Fibroblast of lung (primary cell): ENCODE measurements around the gene PRUNE2.

ENCODE experiments used
- CTCF ChIP-seq, 2 donors: IDR thresholded peaks in 1 of 2; conservative IDR thresholded peaks in 1 of 2; 1 replicate in 1 of 2; 2 replicates in 1 of 2; pipeline ENCODE4 v1.5.1; 2011 to 2012; ENCODE audit warnings: low read length in 2 of 2, control low read depth in 1 of 2, inconsistent platforms in 1 of 2, low read depth in 1 of 2, mild to moderate bottlenecking in 1 of 2
- EZH2 ChIP-seq: IDR thresholded peaks from 2 replicates; pipeline ENCODE4 v1.5.1; 2012; ENCODE audit warnings: low read length, control low read depth, mild to moderate bottlenecking; ENCODE audit errors: missing control alignments

GRCh38 chr9:76717613-76718012 is 188.3 kb downstream of the PRUNE2 start:
- TF ChIP-seq CTCF (conservative IDR thresholded peaks at IDR 0.05 in 1 of 2, IDR thresholded peaks at IDR 0.05 in 1 of 2; ENCODE audit: low read depth in 1 of 2, low read length in 2 of 2) (no peak), EZH2 (no peak)
